Calu3 (cell line): ENCODE data around the gene PCDH9. TPM values are rescaled to one million over a fixed set of nuclear protein-coding genes. Genes with fewer than 3 reads are reported as not detected.

Experiments
- BruUV-seq: library from RNA; stranded (reverse); fragments of 400-500 nt; replicated peaks from 2 replicates; lab custom pipeline; 2021; lab: Mats Ljungman, UMichigan
- CTCF ChIA-PET: fragments of 300-600 bp; sonication (Branson Sonifier 250); formaldehyde crosslinking; loops from one replicate; lab custom pipeline; 2022; ENCODE audit warnings: antibody characterized with exemption; lab: Charles Lee
- DNase-seq: peaks from one replicate; pipeline ENCODE4 v3.0.0; 2022
- H3K27ac Mint-ChIP-seq: one replicate; pipeline ENCODE4 v1.8.0; 2022; ENCODE audit warnings: mixed read lengths; ENCODE audit not compliant: unreplicated experiment
- H3K27me3 Mint-ChIP-seq: one replicate; pipeline ENCODE4 v1.8.0; 2022; ENCODE audit warnings: mixed read lengths; ENCODE audit not compliant: unreplicated experiment
- H3K36me3 Mint-ChIP-seq: one replicate; pipeline ENCODE4 v1.8.0; 2022; ENCODE audit warnings: mild to moderate bottlenecking, moderate library complexity, mixed read lengths; ENCODE audit not compliant: insufficient read depth, unreplicated experiment
- H3K4me1 Mint-ChIP-seq: one replicate; pipeline ENCODE4 v1.8.0; 2022; ENCODE audit warnings: mild to moderate bottlenecking, low read depth, mixed read lengths; ENCODE audit not compliant: unreplicated experiment
- H3K4me3 Mint-ChIP-seq: one replicate; pipeline ENCODE4 v1.8.0; 2022; ENCODE audit warnings: mild to moderate bottlenecking, low read depth, moderate library complexity, mixed read lengths; ENCODE audit not compliant: unreplicated experiment
- H3K9me3 Mint-ChIP-seq: one replicate; pipeline ENCODE4 v1.8.0; 2022; ENCODE audit warnings: low read depth, mixed read lengths; ENCODE audit not compliant: unreplicated experiment
- intact Hi-C: fragments of 100-400 bp; cut with micrococcal nuclease; formaldehyde crosslinking; loops from one replicate; pipeline ENCODE4 v1.10.0; 2022; ENCODE audit not compliant: unreplicated experiment
- total RNA-seq: library from RNA; stranded (reverse); gene quantifications from 2 replicates; pipeline ENCODE4 v1.2.3, GENCODE V29; 2022
- TF ChIP-seq, protein P1 (sequence below): fragments of 200-600 bp; IDR thresholded peaks from one replicate; pipeline ENCODE4 v1.8.0; 2022; ENCODE audit warnings: antibody characterized with exemption; ENCODE audit not compliant: unreplicated experiment

PCDH9 gene
- total RNA-seq, 1 experiment from 2014 or later: 1.3 TPM

DNA sequence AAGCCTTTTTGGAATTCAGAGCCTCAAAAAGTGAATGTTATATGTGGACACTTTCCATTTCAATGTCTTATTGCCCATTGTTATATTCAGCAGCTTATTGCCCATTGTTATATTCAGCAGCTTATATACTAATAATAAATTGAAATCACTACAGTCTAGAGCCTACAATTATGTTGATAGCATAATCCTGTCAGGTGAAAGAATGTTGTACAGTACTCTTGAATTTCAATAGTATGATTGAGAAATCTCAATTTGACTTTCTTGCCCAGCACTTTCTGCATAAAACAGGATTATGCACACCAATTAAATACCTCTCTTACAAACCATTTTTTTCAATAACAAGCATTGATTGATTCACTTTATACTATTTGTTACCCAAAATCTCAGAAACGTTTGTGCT is 260.8 kb downstream of the PCDH9 start:
- Mint-ChIP-seq H3K27ac (no peak overlapping the region), H3K9me3 (peaks cover 2% of the 10 kb centered on the region), H3K4me3 (no peak overlapping the region), H3K36me3 (no peaks in the 10 kb centered on the region), H3K4me1 (no peaks in the 10 kb centered on the region), H3K27me3 (no peaks in the 10 kb centered on the region)
- CTCF ChIA-PET: no interaction called here
- intact Hi-C loops: no loop called here
- BruUV-seq: no TSS peak
- DNase-seq: no peak
- TF ChIP-seq, protein P1, sequence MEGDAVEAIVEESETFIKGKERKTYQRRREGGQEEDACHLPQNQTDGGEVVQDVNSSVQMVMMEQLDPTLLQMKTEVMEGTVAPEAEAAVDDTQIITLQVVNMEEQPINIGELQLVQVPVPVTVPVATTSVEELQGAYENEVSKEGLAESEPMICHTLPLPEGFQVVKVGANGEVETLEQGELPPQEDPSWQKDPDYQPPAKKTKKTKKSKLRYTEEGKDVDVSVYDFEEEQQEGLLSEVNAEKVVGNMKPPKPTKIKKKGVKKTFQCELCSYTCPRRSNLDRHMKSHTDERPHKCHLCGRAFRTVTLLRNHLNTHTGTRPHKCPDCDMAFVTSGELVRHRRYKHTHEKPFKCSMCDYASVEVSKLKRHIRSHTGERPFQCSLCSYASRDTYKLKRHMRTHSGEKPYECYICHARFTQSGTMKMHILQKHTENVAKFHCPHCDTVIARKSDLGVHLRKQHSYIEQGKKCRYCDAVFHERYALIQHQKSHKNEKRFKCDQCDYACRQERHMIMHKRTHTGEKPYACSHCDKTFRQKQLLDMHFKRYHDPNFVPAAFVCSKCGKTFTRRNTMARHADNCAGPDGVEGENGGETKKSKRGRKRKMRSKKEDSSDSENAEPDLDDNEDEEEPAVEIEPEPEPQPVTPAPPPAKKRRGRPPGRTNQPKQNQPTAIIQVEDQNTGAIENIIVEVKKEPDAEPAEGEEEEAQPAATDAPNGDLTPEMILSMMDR: no peak

DNA sequence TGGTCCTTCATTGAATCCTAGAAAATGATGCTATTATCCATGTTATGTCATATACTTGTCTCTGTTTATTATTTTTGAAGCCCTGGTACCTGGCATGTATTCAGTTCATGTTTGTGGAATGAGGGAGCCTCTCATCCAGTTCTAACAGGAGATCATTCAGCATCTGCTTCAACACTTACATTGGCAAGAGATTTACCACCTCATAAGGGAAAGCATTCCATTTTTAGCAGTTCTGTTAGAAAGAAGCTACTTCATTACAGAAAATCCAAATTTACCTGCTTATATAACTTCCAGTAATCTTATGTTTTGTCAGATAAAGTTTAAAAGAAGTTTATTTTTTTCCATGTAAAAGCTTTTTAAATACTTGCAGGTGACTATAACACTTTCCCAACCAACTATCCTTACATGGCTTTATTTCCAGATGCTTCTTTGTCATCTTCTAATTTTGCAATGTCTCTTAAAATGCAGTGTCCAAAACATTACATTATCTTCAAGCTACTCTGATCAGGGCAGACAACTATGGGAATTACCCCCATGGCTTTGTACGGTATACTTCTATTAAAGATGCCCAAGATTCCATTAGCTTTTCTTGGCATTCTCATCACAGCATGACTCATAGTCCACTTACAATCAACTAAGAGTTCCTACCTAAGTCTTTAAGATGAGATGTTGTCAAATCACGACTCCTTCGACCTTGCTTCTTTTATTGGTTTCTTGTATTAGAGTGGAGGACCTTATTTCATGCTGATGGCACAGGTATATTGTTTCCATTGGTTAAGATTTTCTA is 262.1 kb downstream of the PCDH9 start:
- no peaks in the 10 kb centered on the region for H3K36me3 Mint-ChIP-seq
- no peak for DNase-seq
- TF ChIP-seq, protein P1: no peak
- H3K27me3 Mint-ChIP-seq: no peaks in the 10 kb centered on the region
- no peaks in the 10 kb centered on the region for H3K4me1 Mint-ChIP-seq
- H3K9me3 Mint-ChIP-seq: peaks cover 2% of the 10 kb centered on the region
- no TSS peak for BruUV-seq
- intact Hi-C loops: no loop called here
- H3K4me3 Mint-ChIP-seq: no peak overlapping the region
- H3K27ac Mint-ChIP-seq: no peak overlapping the region
- CTCF ChIA-PET: no interaction called here

DNA sequence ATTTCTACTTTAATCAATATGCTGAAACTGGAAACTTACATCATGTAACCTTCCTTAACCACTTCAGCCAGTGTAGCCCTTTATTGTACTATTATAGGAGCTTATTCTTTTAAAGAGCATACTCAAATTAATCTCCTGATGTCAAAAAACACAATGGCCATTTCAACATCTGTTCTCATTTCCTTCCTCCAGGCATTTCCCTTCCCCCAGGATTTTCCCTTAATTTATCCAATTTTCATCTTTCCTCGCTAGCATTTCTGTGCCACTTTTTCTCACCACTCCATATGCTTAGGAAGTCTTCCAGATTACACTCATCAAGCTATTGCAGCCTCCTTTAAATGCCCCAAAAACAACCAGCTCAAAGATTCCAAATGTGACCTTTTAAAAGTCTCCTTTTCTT is 265.0 kb downstream of the PCDH9 start:
- H3K27me3 Mint-ChIP-seq: no peaks in the 10 kb centered on the region
- H3K9me3 Mint-ChIP-seq: peaks cover 2% of the 10 kb centered on the region
- H3K4me3 Mint-ChIP-seq: no peak overlapping the region
- no peaks in the 10 kb centered on the region for H3K36me3 Mint-ChIP-seq
- BruUV-seq: no TSS peak
- H3K4me1 Mint-ChIP-seq: no peaks in the 10 kb centered on the region
- CTCF ChIA-PET: no interaction called here
- intact Hi-C loops: no loop called here
- TF ChIP-seq, protein P1: no peak
- H3K27ac Mint-ChIP-seq: no peak overlapping the region
- no peak for DNase-seq

DNA sequence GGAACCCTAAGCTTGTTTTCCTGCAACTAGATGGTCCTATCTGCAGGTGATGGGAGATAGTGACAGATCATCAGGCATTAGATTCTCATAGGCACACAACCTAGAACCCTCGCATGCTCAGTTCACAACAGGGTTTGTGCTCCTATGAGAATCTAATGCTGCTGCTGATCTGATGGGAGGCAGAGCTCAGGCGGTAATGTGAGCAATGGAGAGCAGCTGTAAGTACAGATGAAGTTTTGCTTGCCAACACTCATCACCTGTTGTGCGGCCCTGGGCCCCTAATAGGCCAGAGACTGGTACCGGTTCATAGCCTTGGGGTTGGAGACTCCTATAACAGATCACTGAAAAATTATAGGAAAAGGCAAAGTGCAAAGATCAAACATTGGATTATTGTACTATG is 267.2 kb downstream of the PCDH9 start:
- no TSS peak for BruUV-seq
- Mint-ChIP-seq H3K9me3 (no peaks in the 10 kb centered on the region), H3K4me3 (no peak overlapping the region), H3K4me1 (no peaks in the 10 kb centered on the region), H3K36me3 (no peaks in the 10 kb centered on the region), H3K27me3 (no peaks in the 10 kb centered on the region), H3K27ac (no peak overlapping the region)
- TF ChIP-seq, protein P1: no peak
- intact Hi-C loops: no loop called here
- DNase-seq: no peak
- CTCF ChIA-PET: no interaction called here
